Endothelial cell of umbilical vein (primary cell): ENCODE data around the gene UPP1. TPM values are rescaled to one million over a fixed set of nuclear protein-coding genes. Genes with fewer than 3 reads are reported as not detected.

Experiments
- BruUV-seq: library from RNA; stranded (reverse); fragments of 400-500 nt; replicated peaks from 2 replicates; lab custom pipeline; 2021; lab: Mats Ljungman, UMichigan
- CTCF ChIA-PET: fragments of 300-600, 350-600 bp; sonication (Branson Sonifier 250); formaldehyde crosslinking; loops from one replicate; lab custom pipeline; 2021; ENCODE audit warnings: antibody characterized with exemption, inconsistent platforms; lab: Charles Lee
- POLR2A ChIA-PET: fragments of 300-600, 350-600 bp; sonication (Branson Sonifier 250); formaldehyde crosslinking; loops from one replicate; lab custom pipeline; 2021; ENCODE audit warnings: antibody characterized with exemption, inconsistent platforms; lab: Charles Lee
- DNase-seq: peaks from one replicate; pipeline ENCODE4 v3.0.0-alpha.2; 2011; ENCODE audit warnings: low read depth, low spot score
- FAIRE-seq: peaks from 2 replicates; lab custom pipeline; 2011; peaks lifted over from hg19 to GRCh38; lab: Jason Lieb, UNC
- H2AFZ ChIP-seq: 2 replicates; pipeline ENCODE4 v1.6.0; 2012; ENCODE audit warnings: low read depth, low read length, control low read depth, inconsistent platforms
- H3K27ac ChIP-seq: 2 replicates; pipeline ENCODE4 v1.5.1; 2011; ENCODE audit warnings: low read depth, mild to moderate bottlenecking, control low read depth, low read length, moderate library complexity; ENCODE audit not compliant: insufficient read depth
- H3K27me3 ChIP-seq, 2 experiments: 2 replicates each; pipeline versions ENCODE4 v1.6.0 to v1.6.1; 2011; ENCODE audit warnings: low read length in 2 of 2, mixed read lengths in 1 of 2; ENCODE audit not compliant: control insufficient read depth in 2 of 2, insufficient read depth in 2 of 2
- H3K36me3 ChIP-seq, 2 experiments: 2 replicates in 1 of 2; 3 replicates in 1 of 2; pipeline ENCODE4 v1.5.1; 2011; ENCODE audit warnings: low read length in 2 of 2, mild to moderate bottlenecking in 1 of 2, moderate library complexity in 1 of 2; ENCODE audit not compliant: control insufficient read depth in 2 of 2, insufficient read depth in 2 of 2; ENCODE audit errors: extremely low read depth in 1 of 2
- H3K4me1 ChIP-seq: 3 replicates; pipeline ENCODE4 v1.5.1; 2011; ENCODE audit warnings: mild to moderate bottlenecking, low read length; ENCODE audit not compliant: control insufficient read depth, insufficient read depth; ENCODE audit errors: extremely low read depth
- H3K4me2 ChIP-seq: 2 replicates; pipeline ENCODE4 v1.6.1; 2011; ENCODE audit warnings: low read length, control low read depth, mixed read lengths; ENCODE audit not compliant: insufficient read depth
- H3K4me3 ChIP-seq, 3 experiments: fragments of 200-600 bp in 1 of 3; sonication (generic), shearing (Covaris generic) in 1 of 3; replicated peaks in 1 of 3; 2 replicates each; pipeline ENCODE4 v1.5.1; 2011 to 2016; ENCODE audit warnings: control low read depth in 3 of 3, low read length in 3 of 3, mild to moderate bottlenecking in 2 of 3, inconsistent platforms in 1 of 3, low read depth in 1 of 3, moderate library complexity in 1 of 3; ENCODE audit not compliant: insufficient read depth in 1 of 3
- H3K79me2 ChIP-seq: 2 replicates; pipeline ENCODE4 v1.6.0; 2012; ENCODE audit warnings: low read length, inconsistent platforms; ENCODE audit not compliant: control insufficient read depth, insufficient read depth
- H3K9ac ChIP-seq: replicated peaks from 2 replicates; pipeline ENCODE3; 2011; ENCODE audit warnings: low read length, control low read depth; ENCODE audit not compliant: insufficient read depth; ENCODE audit errors: extremely low read depth
- H3K9me1 ChIP-seq: replicated peaks from 3 replicates; pipeline ENCODE4 v1.6.0; 2011; ENCODE audit warnings: mild to moderate bottlenecking, low read length; ENCODE audit not compliant: control insufficient read depth, insufficient read depth; ENCODE audit errors: extremely low read depth
- H3K9me3 ChIP-seq: replicated peaks from 2 replicates; pipeline ENCODE4 v1.5.1; 2012; ENCODE audit warnings: low read length, inconsistent platforms; ENCODE audit not compliant: control insufficient read depth, insufficient read depth
- H4K20me1 ChIP-seq: replicated peaks from 2 replicates; pipeline ENCODE3; 2011; ENCODE audit warnings: mild to moderate bottlenecking, low read length; ENCODE audit not compliant: control insufficient read depth, insufficient read depth; ENCODE audit errors: extremely low read depth
- CTCF ChIP-seq, 2 donors: IDR thresholded peaks; 1 replicate in 1 of 2; 2 replicates in 1 of 2; pipeline ENCODE4 v1.5.1; 2011; ENCODE audit warnings: low read length in 2 of 2, mild to moderate bottlenecking in 2 of 2, moderate library complexity in 2 of 2, control low read depth in 1 of 2, inconsistent platforms in 1 of 2, low read depth in 1 of 2; ENCODE audit not compliant: insufficient read depth in 1 of 2; ENCODE audit errors: extremely low read depth in 1 of 2
- EZH2 ChIP-seq: IDR thresholded peaks from 2 replicates; pipeline ENCODE4 v1.6.1; 2012; ENCODE audit warnings: borderline replicate concordance, low read depth, mild to moderate bottlenecking, moderate library complexity, low read length, inconsistent platforms; ENCODE audit not compliant: severe bottlenecking
- FOS ChIP-seq: IDR thresholded peaks from 2 replicates; pipeline ENCODE4 v1.6.1; 2011; ENCODE audit warnings: mild to moderate bottlenecking, low read length, moderate library complexity, borderline replicate concordance; ENCODE audit not compliant: insufficient read depth
- GATA2 ChIP-seq: IDR thresholded peaks from 2 replicates; pipeline ENCODE4 v1.7.0; 2011; ENCODE audit warnings: low read depth, mild to moderate bottlenecking, moderate library complexity, mixed read lengths, low read length; ENCODE audit not compliant: insufficient read length, insufficient read depth
- JUN ChIP-seq: IDR thresholded peaks from 2 replicates; pipeline ENCODE4 v1.6.1; 2011; ENCODE audit warnings: borderline replicate concordance, low read depth; ENCODE audit not compliant: insufficient read length, insufficient read depth
- MAX ChIP-seq: IDR thresholded peaks from 2 replicates; pipeline ENCODE4 v1.6.1; 2011; ENCODE audit not compliant: insufficient read depth, insufficient read length
- MYC ChIP-seq: IDR thresholded peaks from one replicate; pipeline ENCODE4 v1.6.1; 2011; ENCODE audit warnings: mild to moderate bottlenecking, low read depth, low read length
- POLR2A ChIP-seq: IDR thresholded peaks from 2 replicates; pipeline ENCODE4 v1.6.1; 2012; ENCODE audit warnings: low read depth, mild to moderate bottlenecking, control low read depth, low read length
- POLR2AphosphoS5 ChIP-seq: IDR thresholded peaks from 2 replicates; pipeline ENCODE4 v1.6.1; 2012; ENCODE audit warnings: low read depth, mild to moderate bottlenecking, control low read depth, low read length, moderate library complexity; ENCODE audit not compliant: insufficient read depth
- dilution Hi-C: fragments of 300-500 bp; cut with MboI; formaldehyde crosslinking; loops from one replicate; pipeline ENCODE4 v1.15.0; 2019; ENCODE audit warnings: low sequenced_read_pairs; ENCODE audit not compliant: extremely low pct_ligation_motif_present
- intact Hi-C: fragments of 100-400 bp; cut with micrococcal nuclease; formaldehyde crosslinking; loops from one replicate; pipeline ENCODE4 v1.10.0; 2022
- polyA plus RNA-seq, 4 experiments: library from polyadenylated mRNA; depleted of rRNA in 3 of 4; stranded (reverse) in 3 of 4; unstranded in 1 of 4; fragments of >200 nt; gene quantifications; 2 replicates each; pipeline versions ENCODE4 v1.2.1 to v1.2.3, GENCODE V29; 2011 to 2012; ENCODE audit warnings: missing spikeins in 1 of 4
- total RNA-seq: library from RNA; stranded (reverse); gene quantifications from 2 replicates; pipeline ENCODE4 v1.2.3, GENCODE V29; 2021

UPP1 gene
- total and polyA plus RNA-seq, 2 donors (not counting 3 experiments of a cell fraction or from before 2014, with no cell fraction given) = 60.7 to 66.0 TPM

GRCh38 chr7:48040944-48041652 lies 48.0 kb upstream of the UPP1 start:
- Histone ChIP-seq H3K4me1 (peaks cover 19% of the 10 kb centered on the region), H2AFZ (no peak overlapping the region), H4K20me1 (no peaks in the 10 kb centered on the region), H3K36me3 (no peaks in the 10 kb centered on the region), H3K9ac (peak overlapping the region; percentile 38), H3K4me3 (no peak overlapping the region), H3K9me1 (no peaks in the 10 kb centered on the region), H3K9me3 (no peaks in the 10 kb centered on the region), H3K27me3 (peaks cover 6 to 14% of the 10 kb centered on the region in 2 experiments), H3K79me2 (no peaks in the 10 kb centered on the region), H3K27ac (no peak overlapping the region), H3K4me2 (peak overlapping the region; percentile 72)
- FAIRE-seq = no peak
- ChIA-PET POLR2A (no interaction called here), CTCF (interaction anchor here (0.7 to 0.9 kb wide), 2 partner anchors 44 to 69 kb away, joined by 3 read pairs; no protein-coding TSS in a partner anchor)
- no peak for DNase-seq
- BruUV-seq = no TSS peak
- dilution Hi-C loops = no loop called here
- intact Hi-C loops = no loop called here
- no peak for TF ChIP-seq JUN
- no peak for TF ChIP-seq EZH2
- no peak for TF ChIP-seq FOS
- no peak for TF ChIP-seq CTCF (IDR thresholded peaks at IDR 0.05; ENCODE audit: extremely low read depth in 1 of 2, insufficient read depth in 1 of 2, low read depth in 1 of 2, low read length in 2 of 2)
- TF ChIP-seq GATA2 = no peak
- no peak for TF ChIP-seq POLR2A
- no peak for TF ChIP-seq MYC
- no peak for TF ChIP-seq POLR2AphosphoS5
- TF ChIP-seq MAX = no peak
